ENCODE results near the gene PHACTR1. TPM values are rescaled to one million over a fixed set of nuclear protein-coding genes. Genes with fewer than 3 reads are reported as not detected.

PHACTR1 gene
- polyA plus RNA-seq, 3 donors = 6.1 to 26.9 (median 7.6) TPM

- Histone ChIP-seq H3K36me3 (replicated peaks in 1 of 2; ENCODE audit: control insufficient read depth in 1 of 2, insufficient read depth in 2 of 2, low read length in 2 of 2) (no peaks in the 10 kb centered on the region), H3K4me2 (replicated peaks; ENCODE audit: extremely low read depth, low read length, poor library complexity, severe bottlenecking) (no peak overlapping the region), H3K9ac (ENCODE audit: insufficient read depth, low read length, poor library complexity, severe bottlenecking) (no peak overlapping the region), H3K27ac (ENCODE audit: low read depth in 1 of 2, low read length in 2 of 2) (no peak overlapping the region), H3K4me3 (replicated peaks in 1 of 3; ENCODE audit: low read depth in 2 of 3, low read length in 3 of 3) (no peak overlapping the region), H4K20me1 (ENCODE audit: insufficient read depth, low read length) (no peaks in the 10 kb centered on the region), H2AFZ (ENCODE audit: insufficient read depth, low read depth, low read length, poor library complexity, severe bottlenecking) (no peak overlapping the region), H3K4me1 (ENCODE audit: control insufficient read depth in 1 of 2, insufficient read depth in 2 of 2, low read length in 2 of 2) (no peaks in the 10 kb centered on the region), H3K27me3 (ENCODE audit: control insufficient read depth in 2 of 2, insufficient read depth in 2 of 2, low read length in 2 of 2) (no peaks in the 10 kb centered on the region), H3K9me3 (replicated peaks in 1 of 2; ENCODE audit: control insufficient read depth in 1 of 2, insufficient read depth in 1 of 2, low read length in 2 of 2) (peaks cover 5 to 9% of the 10 kb centered on the region in 2 donors), H3K79me2 (ENCODE audit: insufficient read depth, low read length) (no peaks in the 10 kb centered on the region)
- Mint-ChIP-seq H3K4me3 (no peak overlapping the region), H3K27ac (no peak overlapping the region), H3K4me1 (no peaks in the 10 kb centered on the region), H3K9me3 (peaks cover 2 to 12% (median 9%) of the 10 kb centered on the region in 7 donors), H3K27me3 (ENCODE audit: low read depth in 3 of 3) (peaks cover 0 to 1% (median 0%) of the 10 kb centered on the region in 3 donors), H3K36me3 (no peaks in the 10 kb centered on the region)
- no peak for DNase-seq
- intact Hi-C loops (cut with micrococcal nuclease) = no loop called here
- TF ChIP-seq CTCF (IDR thresholded peaks at IDR 0.05) = no peak
- WGBS (ENCODE audit: insufficient coverage) = no CpG with 5 or more reads among the region's 4 CpGs
Observed at GRCh38 chr6:12980741-12981140, 264.2 kb downstream of the PHACTR1 start.

GRCh38 chr6:12984776-12985175 is 268.2 kb downstream of the PHACTR1 start:
- Mint-ChIP-seq H3K9me3 (peaks cover 4 to 12% (median 9%) of the 10 kb centered on the region in 7 donors), H3K36me3 (no peaks in the 10 kb centered on the region), H3K27ac (no peak overlapping the region), H3K27me3 (ENCODE audit: low read depth in 3 of 3) (no peaks in the 10 kb centered on the region), H3K4me3 (no peak overlapping the region), H3K4me1 (no peaks in the 10 kb centered on the region)
- Histone ChIP-seq H3K4me1 (ENCODE audit: control insufficient read depth in 1 of 2, insufficient read depth in 2 of 2, low read length in 2 of 2) (no peaks in the 10 kb centered on the region), H4K20me1 (ENCODE audit: insufficient read depth, low read length) (no peaks in the 10 kb centered on the region), H3K27ac (ENCODE audit: low read depth in 1 of 2, low read length in 2 of 2) (no peak overlapping the region), H3K4me3 (replicated peaks in 1 of 3; ENCODE audit: low read depth in 2 of 3, low read length in 3 of 3) (no peak overlapping the region), H3K27me3 (ENCODE audit: control insufficient read depth in 2 of 2, insufficient read depth in 2 of 2, low read length in 2 of 2) (no peaks in the 10 kb centered on the region), H3K36me3 (replicated peaks in 1 of 2; ENCODE audit: control insufficient read depth in 1 of 2, insufficient read depth in 2 of 2, low read length in 2 of 2) (no peaks in the 10 kb centered on the region), H3K79me2 (ENCODE audit: insufficient read depth, low read length) (no peaks in the 10 kb centered on the region), H2AFZ (ENCODE audit: insufficient read depth, low read depth, low read length, poor library complexity, severe bottlenecking) (no peak overlapping the region), H3K9ac (ENCODE audit: insufficient read depth, low read length, poor library complexity, severe bottlenecking) (no peak overlapping the region), H3K4me2 (replicated peaks; ENCODE audit: extremely low read depth, low read length, poor library complexity, severe bottlenecking) (no peak overlapping the region), H3K9me3 (replicated peaks in 1 of 2; ENCODE audit: control insufficient read depth in 1 of 2, insufficient read depth in 1 of 2, low read length in 2 of 2) (peaks cover 5 to 9% of the 10 kb centered on the region in 2 donors)
- DNase-seq = no peak
- intact Hi-C loops (cut with micrococcal nuclease) = no loop called here
- no CpG with 5 or more reads among the region's 2 CpGs for WGBS (ENCODE audit: insufficient coverage)
- no peak for TF ChIP-seq CTCF (IDR thresholded peaks at IDR 0.05)

Data from CD14-positive monocyte (primary cell).